Esophagus muscularis mucosa (tissue), 4 donors: ENCODE measurements around the gene UMODL1. TPM values are rescaled to one million over a fixed set of nuclear protein-coding genes. Genes with fewer than 3 reads are reported as not detected.

ENCODE experiments used
- DNase-seq: peaks from one replicate; pipeline ENCODE4 v3.0.0-alpha.2; 2017; ENCODE audit errors: extremely low spot score
- H3K27ac ChIP-seq, 4 donors: fragments of 200-600 bp; sonication (generic); replicated peaks in 1 of 4; 1 replicate in 3 of 4; 2 replicates in 1 of 4; pipeline ENCODE4 v1.5.1; 2016 to 2019; ENCODE audit warnings: mild to moderate bottlenecking in 1 of 4
- H3K27me3 ChIP-seq, 4 donors: fragments of 200-600 bp; sonication (generic); one replicate each; pipeline versions ENCODE4 v1.5.1 to v1.6.0; 2016 to 2019
- H3K36me3 ChIP-seq, 4 donors: fragments of 200-600 bp; sonication (generic); one replicate each; pipeline ENCODE4 v1.5.1; 2016 to 2019
- H3K4me1 ChIP-seq, 4 donors: fragments of 200-600 bp; sonication (generic); one replicate each; pipeline ENCODE4 v1.5.1; 2016 to 2019
- H3K4me3 ChIP-seq, 4 donors: fragments of 200-600 bp; sonication (generic); 1 replicate in 2 of 4; 2 replicates in 2 of 4; pipeline ENCODE4 v1.5.1; 2016 to 2019; ENCODE audit warnings: mild to moderate bottlenecking in 4 of 4, moderate library complexity in 1 of 4
- H3K9me3 ChIP-seq, 4 donors: fragments of 200-600 bp; sonication (generic); 1 replicate in 3 of 4; 2 replicates in 1 of 4; pipeline ENCODE4 v1.5.1; 2016 to 2019
- CTCF ChIP-seq, 3 experiments: fragments of 200-600 bp in 2 of 3; fragments of 450-650 bp in 1 of 3; sonication (generic) in 2 of 3; IDR thresholded peaks; one replicate each; pipeline ENCODE4 v1.5.1; 2017 to 2019; ENCODE audit warnings: antibody characterized with exemption in 3 of 3, mild to moderate bottlenecking in 2 of 3, moderate library complexity in 1 of 3
- EP300 ChIP-seq: sonication (generic); formaldehyde crosslinking; IDR thresholded peaks from one replicate; pipeline ENCODE4 v1.6.1; 2017; ENCODE audit warnings: antibody characterized with exemption
- POLR2A ChIP-seq: fragments of 450-650 bp; IDR thresholded peaks from one replicate; pipeline ENCODE4 v1.6.1; 2017; ENCODE audit warnings: antibody characterized with exemption, moderate library complexity, mild to moderate bottlenecking, low read depth
- POLR2AphosphoS5 ChIP-seq, 2 donors: sonication (generic); formaldehyde crosslinking; IDR thresholded peaks; one replicate each; pipeline ENCODE4 v1.6.1; 2017; ENCODE audit warnings: antibody characterized with exemption in 2 of 2
- WGBS: methylation state at CpG from one replicate; pipeline ENCODE4 v1.1.5; 2018; 5-methylcytosine and 5-hydroxymethylcytosine counted together
- intact Hi-C: fragments of 100-400 bp; cut with DNase I; formaldehyde crosslinking; loops from one replicate; pipeline ENCODE4 v1.15.1; 2023
- total RNA-seq, 4 donors: library from RNA; depleted of rRNA; stranded (reverse); fragments of >200 nt; gene quantifications; one replicate each; pipeline versions ENCODE4 v1.1.0 to v1.2.1, GENCODE V29; 2016

Gene UMODL1
- total RNA-seq, 4 donors from 2014 or later, result 0.13 TPM; not detected in 3

GRCh38 chr21:42150474-42151085 lies 79.5 kb downstream of the UMODL1 start:
- Histone ChIP-seq H3K27me3 (peaks cover 0 to 11% (median 0%) of the 10 kb centered on the region in 4 donors), H3K4me3 (no peak overlapping the region), H3K27ac (no peak overlapping the region), H3K9me3 (no peaks in the 10 kb centered on the region), H3K4me1 (peaks cover 0 to 4% (median 3%) of the 10 kb centered on the region in 4 donors), H3K36me3 (no peaks in the 10 kb centered on the region)
- 88% methylated on average over 8 of the region's 13 CpGs for WGBS
- intact Hi-C loops, result no loop called here
- DNase-seq, result no peak
- TF ChIP-seq EP300 (no peak), POLR2AphosphoS5 (IDR thresholded peaks at IDR 0.05) (no peak), POLR2A (no peak), CTCF (IDR thresholded peaks at IDR 0.05) (no peak)

GRCh38 chr21:42151148-42151947 lies 80.2 kb downstream of the UMODL1 start:
- Histone ChIP-seq H3K9me3 (no peaks in the 10 kb centered on the region), H3K27ac (no peak overlapping the region), H3K36me3 (no peaks in the 10 kb centered on the region), H3K27me3 (peaks cover 0 to 16% (median 0%) of the 10 kb centered on the region in 4 donors), H3K4me3 (no peak overlapping the region), H3K4me1 (no peaks in the 10 kb centered on the region)
- no peak for TF ChIP-seq POLR2A
- no peak for TF ChIP-seq CTCF (IDR thresholded peaks at IDR 0.05)
- TF ChIP-seq POLR2AphosphoS5 (IDR thresholded peaks at IDR 0.05), result no peak
- TF ChIP-seq EP300, result no peak
- intact Hi-C loops, result no loop called here
- 74% methylated on average over 12 of the region's 12 CpGs for WGBS
- DNase-seq, result no peak

- DNase-seq, result no peak
- Histone ChIP-seq H3K36me3 (no peaks in the 10 kb centered on the region), H3K27ac (no peak overlapping the region), H3K27me3 (peaks cover 0 to 22% (median 0%) of the 10 kb centered on the region in 4 donors), H3K4me3 (no peak overlapping the region), H3K4me1 (peaks cover 3 to 4% (median 3%) of the 10 kb centered on the region in 4 donors), H3K9me3 (no peaks in the 10 kb centered on the region)
- intact Hi-C loops, result no loop called here
- TF ChIP-seq POLR2AphosphoS5 (IDR thresholded peaks at IDR 0.05) (no peak), EP300 (no peak), POLR2A (no peak), CTCF (IDR thresholded peaks at IDR 0.05) (no peak)
These were observed 80.8 kb downstream of the UMODL1 start for GRCh38 chr21:42151948-42152220.

- intact Hi-C loops, result no loop called here
- no peak overlapping the region for H3K27ac ChIP-seq
- TF ChIP-seq POLR2A (no peak), EP300 (no peak), CTCF (IDR thresholded peaks at IDR 0.05) (no peak), POLR2AphosphoS5 (IDR thresholded peaks at IDR 0.05) (no peak)
- no peak for DNase-seq
- peaks cover 4 to 11% (median 8%) of the 10 kb centered on the region in 4 donors for H3K4me1 ChIP-seq
- H3K9me3 ChIP-seq, result no peaks in the 10 kb centered on the region
- peaks cover 0 to 28% (median 0%) of the 10 kb centered on the region in 4 donors for H3K27me3 ChIP-seq
- H3K36me3 ChIP-seq, result no peaks in the 10 kb centered on the region
- no peak overlapping the region for H3K4me3 ChIP-seq
- 95% methylated on average over 11 of the region's 15 CpGs for WGBS
These were observed 82.0 kb downstream of the UMODL1 start for GRCh38 chr21:42153046-42153686.
